HFF-Myc (cell line): ENCODE data around the gene NHEJ1.

Experiments used
- DNase-seq: peaks from one replicate; pipeline ENCODE4 v3.0.0-alpha.2; 2011; ENCODE audit warnings: low read depth; ENCODE audit errors: extremely low read depth
- H3K4me3 ChIP-seq: replicated peaks from 2 replicates; pipeline ENCODE4 v1.5.1; 2011; ENCODE audit warnings: low read depth, mild to moderate bottlenecking, control low read depth, low read length
- TF ChIP-seq, protein P1 (sequence below): IDR thresholded peaks from 2 replicates; pipeline ENCODE4 v1.5.1; 2012; ENCODE audit warnings: mild to moderate bottlenecking, low read depth, low read length, control low read depth; ENCODE audit errors: missing control alignments

NHEJ1 gene

DNA sequence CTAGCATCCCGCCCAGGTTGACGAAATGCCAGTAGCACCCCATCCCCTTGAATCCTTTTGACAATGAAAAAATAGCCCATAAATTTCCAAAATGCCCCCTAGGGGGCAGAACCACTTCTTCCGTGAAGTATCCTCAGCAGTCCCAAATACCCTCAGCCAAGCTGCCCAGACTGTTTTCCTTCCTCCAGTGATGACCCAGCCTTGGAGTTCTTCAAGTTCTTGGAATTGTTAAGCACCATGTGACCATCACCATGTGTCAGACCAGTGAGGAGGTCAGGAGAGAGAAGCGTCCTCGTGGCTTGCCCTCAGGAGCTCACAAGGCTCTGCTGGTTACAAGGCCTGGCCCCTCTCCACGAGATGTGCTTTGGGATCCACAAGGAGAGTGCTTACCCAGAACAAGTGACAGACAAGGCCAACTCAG, 10.6 kb upstream of the NHEJ1 start:
- TF ChIP-seq, protein P1, sequence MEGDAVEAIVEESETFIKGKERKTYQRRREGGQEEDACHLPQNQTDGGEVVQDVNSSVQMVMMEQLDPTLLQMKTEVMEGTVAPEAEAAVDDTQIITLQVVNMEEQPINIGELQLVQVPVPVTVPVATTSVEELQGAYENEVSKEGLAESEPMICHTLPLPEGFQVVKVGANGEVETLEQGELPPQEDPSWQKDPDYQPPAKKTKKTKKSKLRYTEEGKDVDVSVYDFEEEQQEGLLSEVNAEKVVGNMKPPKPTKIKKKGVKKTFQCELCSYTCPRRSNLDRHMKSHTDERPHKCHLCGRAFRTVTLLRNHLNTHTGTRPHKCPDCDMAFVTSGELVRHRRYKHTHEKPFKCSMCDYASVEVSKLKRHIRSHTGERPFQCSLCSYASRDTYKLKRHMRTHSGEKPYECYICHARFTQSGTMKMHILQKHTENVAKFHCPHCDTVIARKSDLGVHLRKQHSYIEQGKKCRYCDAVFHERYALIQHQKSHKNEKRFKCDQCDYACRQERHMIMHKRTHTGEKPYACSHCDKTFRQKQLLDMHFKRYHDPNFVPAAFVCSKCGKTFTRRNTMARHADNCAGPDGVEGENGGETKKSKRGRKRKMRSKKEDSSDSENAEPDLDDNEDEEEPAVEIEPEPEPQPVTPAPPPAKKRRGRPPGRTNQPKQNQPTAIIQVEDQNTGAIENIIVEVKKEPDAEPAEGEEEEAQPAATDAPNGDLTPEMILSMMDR, result peak; percentile 79
- DNase-seq, result peak; percentile 59
- no peak overlapping the region for H3K4me3 ChIP-seq

DNA sequence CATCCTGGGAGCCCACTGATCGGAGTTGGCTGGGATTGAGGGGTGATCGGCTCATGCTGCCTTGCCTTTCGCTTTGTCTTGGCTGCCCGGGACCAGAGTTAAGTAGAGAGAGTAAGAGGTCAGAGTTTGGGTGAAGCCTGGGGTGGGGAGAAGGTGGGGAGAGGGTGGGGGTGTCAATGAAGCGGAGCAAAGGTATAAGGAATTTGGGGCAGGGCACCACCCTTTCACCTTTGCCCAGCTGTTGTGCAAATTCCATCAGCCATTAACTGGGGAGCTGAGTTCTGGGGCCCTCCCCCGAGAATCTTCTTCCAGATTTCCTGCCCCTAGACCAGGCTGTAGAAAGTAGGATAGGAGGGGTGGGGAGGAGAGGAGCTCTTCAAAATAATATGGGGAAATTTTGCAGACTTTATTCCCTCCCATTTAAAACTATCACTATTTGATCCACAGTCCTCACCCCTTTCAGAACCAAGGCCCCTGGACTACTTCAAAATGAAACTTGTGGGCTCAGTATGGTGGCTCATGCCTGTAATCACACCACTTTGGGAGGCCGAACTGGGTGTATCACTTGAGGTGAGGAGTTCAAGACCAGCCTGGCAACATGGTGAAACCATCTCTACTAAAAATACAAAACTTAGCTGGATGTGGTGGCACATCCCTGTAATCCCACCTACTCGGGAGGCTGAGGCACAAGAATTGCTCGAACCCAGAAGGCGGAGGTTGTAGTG, 9.5 kb upstream of the NHEJ1 start, which contains the start of gene SLC23A3:
SLC23A3 (minus strand) TSS at position 100 of the 725 bp plus-strand sequence; CDS start at position 55, 45 bp downstream.
- no peak for DNase-seq
- TF ChIP-seq, protein P1, result no peak
- H3K4me3 ChIP-seq, result no peak within 1 kb of the TSS

DNA sequence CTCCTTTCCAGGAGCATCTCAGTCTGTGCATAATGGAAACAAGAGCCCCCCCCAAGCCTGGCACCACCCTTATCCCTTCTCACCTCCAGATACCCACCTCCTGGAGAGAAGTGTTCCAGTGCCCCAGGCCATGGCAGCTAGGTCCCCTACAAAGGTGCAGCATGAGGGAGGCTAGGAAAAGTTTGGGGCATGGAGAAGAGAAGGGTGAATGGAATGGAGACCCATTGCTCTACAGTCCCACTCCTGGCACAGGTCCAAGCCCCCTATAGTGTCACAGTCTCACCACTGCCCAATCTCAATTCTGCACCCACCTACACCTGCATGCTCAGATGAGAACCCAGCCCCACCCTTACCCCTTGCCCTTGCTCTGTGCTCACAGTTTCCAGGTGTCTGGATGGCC, 8.3 kb upstream of the NHEJ1 start:
- no peak for DNase-seq
- TF ChIP-seq, protein P1, result no peak
- no peak overlapping the region for H3K4me3 ChIP-seq

DNA sequence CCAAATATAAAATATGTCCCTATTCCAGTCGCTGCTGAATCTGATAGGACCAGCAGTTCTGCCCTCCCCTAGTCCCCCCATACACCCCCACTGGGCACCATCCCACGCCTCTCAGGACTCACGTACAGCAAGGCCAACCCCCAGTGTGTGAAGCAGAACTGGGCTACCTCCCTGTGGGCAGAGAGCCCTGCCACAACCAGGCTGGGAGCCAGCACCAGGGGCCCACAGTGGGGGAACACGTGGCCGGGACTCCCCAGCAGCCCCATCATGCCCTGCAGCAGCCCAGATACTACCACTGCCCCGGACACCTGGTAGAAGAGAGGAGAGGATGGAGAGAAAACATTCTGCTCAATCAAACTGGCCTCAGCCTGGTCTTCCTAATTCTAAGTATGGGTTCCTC, 7.9 kb upstream of the NHEJ1 start:
- TF ChIP-seq, protein P1, result no peak
- no peak overlapping the region for H3K4me3 ChIP-seq
- DNase-seq, result no peak

DNA sequence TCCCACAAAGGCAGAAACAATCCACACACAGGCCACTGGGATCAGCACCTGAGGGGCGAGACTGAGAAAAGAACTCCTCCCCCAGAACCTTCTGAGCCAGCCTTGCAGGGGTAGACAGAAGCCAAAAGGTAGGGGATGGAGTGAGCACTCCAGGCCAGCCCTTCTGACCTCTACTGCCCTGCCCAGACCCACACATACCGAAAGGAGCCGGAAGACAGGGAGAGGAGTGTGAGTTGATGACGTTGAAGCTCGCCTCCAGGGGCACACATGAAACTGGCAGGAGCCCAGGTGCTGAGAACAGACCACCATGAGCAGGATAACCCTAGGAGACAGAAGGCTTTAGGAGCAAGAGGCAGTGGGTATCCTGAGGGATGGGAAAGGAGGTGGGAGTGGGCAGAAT, 7.4 kb upstream of the NHEJ1 start:
- no peak overlapping the region for H3K4me3 ChIP-seq
- TF ChIP-seq, protein P1, result no peak
- DNase-seq, result no peak

DNA sequence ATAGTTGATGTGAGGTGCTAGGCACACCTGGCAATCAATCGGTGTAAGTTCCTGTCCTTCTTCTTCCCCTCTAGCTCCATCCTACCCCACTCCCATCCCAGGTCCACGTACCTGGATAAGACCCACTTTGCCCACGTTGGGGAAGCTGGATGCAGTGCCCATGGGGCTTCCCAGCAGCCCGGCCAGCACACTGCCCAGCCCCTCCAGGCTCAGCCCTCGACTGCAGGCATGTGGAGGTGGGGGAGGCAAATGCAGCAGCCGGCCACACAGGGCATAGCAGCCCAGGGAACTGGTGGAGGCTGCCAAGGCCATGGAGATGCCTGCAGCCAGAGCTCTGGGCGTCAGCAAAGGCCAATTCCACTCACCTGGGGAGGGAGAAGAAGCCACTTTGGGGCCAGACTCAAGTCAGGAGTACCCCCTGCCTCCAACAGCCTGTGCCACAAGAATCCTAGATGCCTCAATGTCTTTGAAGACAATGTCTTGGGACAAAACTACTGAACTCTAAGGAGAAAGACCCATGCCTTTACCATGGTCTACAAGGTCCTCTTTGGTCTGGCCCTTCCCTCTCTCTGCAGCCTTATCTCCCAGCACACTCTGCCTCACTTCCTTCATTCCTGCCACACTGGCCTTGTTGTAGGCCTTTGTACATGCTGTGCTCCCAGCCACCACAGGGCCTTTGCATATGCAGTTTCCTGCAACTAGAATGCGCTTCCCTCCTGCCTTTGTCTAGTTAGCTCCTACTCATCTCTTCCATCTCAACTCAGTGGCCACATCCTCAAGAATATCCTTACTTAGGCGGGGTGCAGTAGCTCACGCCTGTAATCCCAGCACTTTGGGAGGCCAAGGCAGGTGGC, 4.7 kb upstream of the NHEJ1 start:
- DNase-seq, result no peak
- H3K4me3 ChIP-seq, result no peak overlapping the region
- TF ChIP-seq, protein P1, result no peak
